ENCODE measurements around the gene DEPDC5. TPM values are rescaled to one million over a fixed set of nuclear protein-coding genes. Genes with fewer than 3 reads are reported as not detected.
A peak's percentile ranks its signal among the peaks of the same experiment; 100 is the strongest.

The DEPDC5 gene
- total and polyA plus RNA-seq, 9 of the 15 experiments (the other 6 are each of a cell fraction or from before 2014, with no cell fraction given) = 2.3 to 12.3 (median 10.7) TPM

DNA sequence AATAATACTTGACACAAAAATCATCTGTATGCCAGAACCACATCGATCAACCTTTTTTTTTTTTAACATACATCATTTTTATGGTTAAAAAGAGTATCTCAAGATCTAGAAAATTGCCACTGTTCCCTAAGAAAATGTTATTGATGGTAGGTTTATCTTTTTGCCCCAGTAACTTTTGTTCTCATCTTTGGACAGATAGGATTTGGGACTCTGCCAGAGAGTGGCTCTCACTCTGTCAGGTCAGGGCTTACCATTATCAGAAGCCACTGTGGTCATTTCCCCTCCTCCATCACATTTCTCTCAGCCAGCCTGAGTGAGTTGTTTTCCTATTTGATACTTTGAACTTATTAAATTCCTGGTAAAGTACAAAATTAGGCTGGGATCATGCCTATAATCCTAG is 142.7 kb downstream of the DEPDC5 start (continued):
- TF ChIP-seq, protein P1, sequence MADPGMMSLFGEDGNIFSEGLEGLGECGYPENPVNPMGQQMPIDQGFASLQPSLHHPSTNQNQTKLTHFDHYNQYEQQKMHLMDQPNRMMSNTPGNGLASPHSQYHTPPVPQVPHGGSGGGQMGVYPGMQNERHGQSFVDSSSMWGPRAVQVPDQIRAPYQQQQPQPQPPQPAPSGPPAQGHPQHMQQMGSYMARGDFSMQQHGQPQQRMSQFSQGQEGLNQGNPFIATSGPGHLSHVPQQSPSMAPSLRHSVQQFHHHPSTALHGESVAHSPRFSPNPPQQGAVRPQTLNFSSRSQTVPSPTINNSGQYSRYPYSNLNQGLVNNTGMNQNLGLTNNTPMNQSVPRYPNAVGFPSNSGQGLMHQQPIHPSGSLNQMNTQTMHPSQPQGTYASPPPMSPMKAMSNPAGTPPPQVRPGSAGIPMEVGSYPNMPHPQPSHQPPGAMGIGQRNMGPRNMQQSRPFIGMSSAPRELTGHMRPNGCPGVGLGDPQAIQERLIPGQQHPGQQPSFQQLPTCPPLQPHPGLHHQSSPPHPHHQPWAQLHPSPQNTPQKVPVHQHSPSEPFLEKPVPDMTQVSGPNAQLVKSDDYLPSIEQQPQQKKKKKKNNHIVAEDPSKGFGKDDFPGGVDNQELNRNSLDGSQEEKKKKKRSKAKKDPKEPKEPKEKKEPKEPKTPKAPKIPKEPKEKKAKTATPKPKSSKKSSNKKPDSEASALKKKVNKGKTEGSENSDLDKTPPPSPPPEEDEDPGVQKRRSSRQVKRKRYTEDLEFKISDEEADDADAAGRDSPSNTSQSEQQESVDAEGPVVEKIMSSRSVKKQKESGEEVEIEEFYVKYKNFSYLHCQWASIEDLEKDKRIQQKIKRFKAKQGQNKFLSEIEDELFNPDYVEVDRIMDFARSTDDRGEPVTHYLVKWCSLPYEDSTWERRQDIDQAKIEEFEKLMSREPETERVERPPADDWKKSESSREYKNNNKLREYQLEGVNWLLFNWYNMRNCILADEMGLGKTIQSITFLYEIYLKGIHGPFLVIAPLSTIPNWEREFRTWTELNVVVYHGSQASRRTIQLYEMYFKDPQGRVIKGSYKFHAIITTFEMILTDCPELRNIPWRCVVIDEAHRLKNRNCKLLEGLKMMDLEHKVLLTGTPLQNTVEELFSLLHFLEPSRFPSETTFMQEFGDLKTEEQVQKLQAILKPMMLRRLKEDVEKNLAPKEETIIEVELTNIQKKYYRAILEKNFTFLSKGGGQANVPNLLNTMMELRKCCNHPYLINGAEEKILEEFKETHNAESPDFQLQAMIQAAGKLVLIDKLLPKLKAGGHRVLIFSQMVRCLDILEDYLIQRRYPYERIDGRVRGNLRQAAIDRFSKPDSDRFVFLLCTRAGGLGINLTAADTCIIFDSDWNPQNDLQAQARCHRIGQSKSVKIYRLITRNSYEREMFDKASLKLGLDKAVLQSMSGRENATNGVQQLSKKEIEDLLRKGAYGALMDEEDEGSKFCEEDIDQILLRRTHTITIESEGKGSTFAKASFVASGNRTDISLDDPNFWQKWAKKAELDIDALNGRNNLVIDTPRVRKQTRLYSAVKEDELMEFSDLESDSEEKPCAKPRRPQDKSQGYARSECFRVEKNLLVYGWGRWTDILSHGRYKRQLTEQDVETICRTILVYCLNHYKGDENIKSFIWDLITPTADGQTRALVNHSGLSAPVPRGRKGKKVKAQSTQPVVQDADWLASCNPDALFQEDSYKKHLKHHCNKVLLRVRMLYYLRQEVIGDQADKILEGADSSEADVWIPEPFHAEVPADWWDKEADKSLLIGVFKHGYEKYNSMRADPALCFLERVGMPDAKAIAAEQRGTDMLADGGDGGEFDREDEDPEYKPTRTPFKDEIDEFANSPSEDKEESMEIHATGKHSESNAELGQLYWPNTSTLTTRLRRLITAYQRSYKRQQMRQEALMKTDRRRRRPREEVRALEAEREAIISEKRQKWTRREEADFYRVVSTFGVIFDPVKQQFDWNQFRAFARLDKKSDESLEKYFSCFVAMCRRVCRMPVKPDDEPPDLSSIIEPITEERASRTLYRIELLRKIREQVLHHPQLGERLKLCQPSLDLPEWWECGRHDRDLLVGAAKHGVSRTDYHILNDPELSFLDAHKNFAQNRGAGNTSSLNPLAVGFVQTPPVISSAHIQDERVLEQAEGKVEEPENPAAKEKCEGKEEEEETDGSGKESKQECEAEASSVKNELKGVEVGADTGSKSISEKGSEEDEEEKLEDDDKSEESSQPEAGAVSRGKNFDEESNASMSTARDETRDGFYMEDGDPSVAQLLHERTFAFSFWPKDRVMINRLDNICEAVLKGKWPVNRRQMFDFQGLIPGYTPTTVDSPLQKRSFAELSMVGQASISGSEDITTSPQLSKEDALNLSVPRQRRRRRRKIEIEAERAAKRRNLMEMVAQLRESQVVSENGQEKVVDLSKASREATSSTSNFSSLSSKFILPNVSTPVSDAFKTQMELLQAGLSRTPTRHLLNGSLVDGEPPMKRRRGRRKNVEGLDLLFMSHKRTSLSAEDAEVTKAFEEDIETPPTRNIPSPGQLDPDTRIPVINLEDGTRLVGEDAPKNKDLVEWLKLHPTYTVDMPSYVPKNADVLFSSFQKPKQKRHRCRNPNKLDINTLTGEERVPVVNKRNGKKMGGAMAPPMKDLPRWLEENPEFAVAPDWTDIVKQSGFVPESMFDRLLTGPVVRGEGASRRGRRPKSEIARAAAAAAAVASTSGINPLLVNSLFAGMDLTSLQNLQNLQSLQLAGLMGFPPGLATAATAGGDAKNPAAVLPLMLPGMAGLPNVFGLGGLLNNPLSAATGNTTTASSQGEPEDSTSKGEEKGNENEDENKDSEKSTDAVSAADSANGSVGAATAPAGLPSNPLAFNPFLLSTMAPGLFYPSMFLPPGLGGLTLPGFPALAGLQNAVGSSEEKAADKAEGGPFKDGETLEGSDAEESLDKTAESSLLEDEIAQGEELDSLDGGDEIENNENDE (IDR thresholded peaks at IDR 0.05; ENCODE audit: low read depth, low read length) = no peak
- TF ChIP-seq MECOM (CRISPR knock-in tag; IDR thresholded peaks at IDR 0.05) = peak; percentile 67; the same call in 1 of the 2 replicates
- no peak for TF ChIP-seq U2AF1 (optimal IDR thresholded peaks at IDR 0.05; ENCODE audit: low read depth, low read length)
- peak; percentile 18; the same call in 1 of the 2 replicates for TF ChIP-seq ZEB2 (IDR thresholded peaks at IDR 0.05)
- peak; percentile 36; the same call in 1 of the 2 replicates for TF ChIP-seq CTBP1 (IDR thresholded peaks at IDR 0.05; ENCODE audit: borderline replicate concordance)
- TF ChIP-seq SRSF9 (IDR thresholded peaks at IDR 0.05; ENCODE audit: borderline replicate concordance, low read depth, low read length) = no peak
- peak; percentile 68; the same call in 1 of the 2 replicates for TF ChIP-seq SMARCE1 (IDR thresholded peaks at IDR 0.05)
- TF ChIP-seq CCNT2 (IDR thresholded peaks at IDR 0.05; ENCODE audit: borderline replicate concordance, extremely low read depth, insufficient read length, low read depth, low read length) = peak; percentile 68
- no peak for TF ChIP-seq DMBX1 (CRISPR knock-in tag; IDR thresholded peaks at IDR 0.05; ENCODE audit: borderline replicate concordance)
- TF ChIP-seq EP300 (IDR thresholded peaks at IDR 0.05; ENCODE audit: low read length) = peak; percentile 89
- TF ChIP-seq, protein P2, sequence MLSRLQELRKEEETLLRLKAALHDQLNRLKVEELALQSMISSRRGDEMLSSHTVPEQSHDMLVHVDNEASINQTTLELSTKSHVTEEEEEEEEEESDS (CRISPR knock-in tag; IDR thresholded peaks at IDR 0.05) = no peak
- TF ChIP-seq, protein P3, sequence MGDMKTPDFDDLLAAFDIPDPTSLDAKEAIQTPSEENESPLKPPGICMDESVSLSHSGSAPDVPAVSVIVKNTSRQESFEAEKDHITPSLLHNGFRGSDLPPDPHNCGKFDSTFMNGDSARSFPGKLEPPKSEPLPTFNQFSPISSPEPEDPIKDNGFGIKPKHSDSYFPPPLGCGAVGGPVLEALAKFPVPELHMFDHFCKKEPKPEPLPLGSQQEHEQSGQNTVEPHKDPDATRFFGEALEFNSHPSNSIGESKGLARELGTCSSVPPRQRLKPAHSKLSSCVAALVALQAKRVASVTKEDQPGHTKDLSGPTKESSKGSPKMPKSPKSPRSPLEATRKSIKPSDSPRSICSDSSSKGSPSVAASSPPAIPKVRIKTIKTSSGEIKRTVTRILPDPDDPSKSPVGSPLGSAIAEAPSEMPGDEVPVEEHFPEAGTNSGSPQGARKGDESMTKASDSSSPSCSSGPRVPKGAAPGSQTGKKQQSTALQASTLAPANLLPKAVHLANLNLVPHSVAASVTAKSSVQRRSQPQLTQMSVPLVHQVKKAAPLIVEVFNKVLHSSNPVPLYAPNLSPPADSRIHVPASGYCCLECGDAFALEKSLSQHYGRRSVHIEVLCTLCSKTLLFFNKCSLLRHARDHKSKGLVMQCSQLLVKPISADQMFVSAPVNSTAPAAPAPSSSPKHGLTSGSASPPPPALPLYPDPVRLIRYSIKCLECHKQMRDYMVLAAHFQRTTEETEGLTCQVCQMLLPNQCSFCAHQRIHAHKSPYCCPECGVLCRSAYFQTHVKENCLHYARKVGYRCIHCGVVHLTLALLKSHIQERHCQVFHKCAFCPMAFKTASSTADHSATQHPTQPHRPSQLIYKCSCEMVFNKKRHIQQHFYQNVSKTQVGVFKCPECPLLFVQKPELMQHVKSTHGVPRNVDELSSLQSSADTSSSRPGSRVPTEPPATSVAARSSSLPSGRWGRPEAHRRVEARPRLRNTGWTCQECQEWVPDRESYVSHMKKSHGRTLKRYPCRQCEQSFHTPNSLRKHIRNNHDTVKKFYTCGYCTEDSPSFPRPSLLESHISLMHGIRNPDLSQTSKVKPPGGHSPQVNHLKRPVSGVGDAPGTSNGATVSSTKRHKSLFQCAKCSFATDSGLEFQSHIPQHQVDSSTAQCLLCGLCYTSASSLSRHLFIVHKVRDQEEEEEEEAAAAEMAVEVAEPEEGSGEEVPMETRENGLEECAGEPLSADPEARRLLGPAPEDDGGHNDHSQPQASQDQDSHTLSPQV (IDR thresholded peaks at IDR 0.05) = peak; percentile 74
- peak; percentile 84 for TF ChIP-seq CBFA2T2 (conservative IDR thresholded peaks at IDR 0.05)

All from K562 (cell line).